GM18499 (cell line): ENCODE measurements around the gene MAPK10.
"Not testable (repeated sequence)": the region's sequence is repeated elsewhere in the genome, so short reads cannot be mapped to it uniquely, and the experiment has no call there.

ENCODE experiments used
- ATAC-seq: cut with Tn5 transposase; IDR thresholded peaks from one replicate; pipeline ENCODE4 v1.9.1; 2021; ENCODE audit warnings: moderate number of reproducible peaks; ENCODE audit not compliant: insufficient read depth, unreplicated experiment

The MAPK10 gene

DNA sequence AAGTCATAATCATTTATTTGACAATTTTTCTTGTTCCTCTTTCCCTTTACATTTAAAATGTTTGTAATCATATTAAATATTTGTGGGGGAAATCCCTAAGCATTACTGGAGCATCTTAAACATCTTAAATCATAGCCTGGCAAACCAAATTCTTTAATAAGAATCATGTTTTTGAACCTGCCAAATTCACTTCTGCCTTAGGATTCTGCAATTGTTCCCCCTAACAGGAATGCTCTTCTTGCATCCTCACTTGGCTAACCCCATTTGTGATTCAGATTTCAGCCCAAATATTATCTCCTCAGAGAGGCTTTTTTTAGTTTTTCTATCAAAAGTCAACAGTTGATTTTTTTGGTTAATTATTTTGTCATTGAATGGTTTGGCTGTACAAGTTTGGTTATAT lies 241.1 kb downstream of the MAPK10 start:
- ATAC-seq = no peak

DNA sequence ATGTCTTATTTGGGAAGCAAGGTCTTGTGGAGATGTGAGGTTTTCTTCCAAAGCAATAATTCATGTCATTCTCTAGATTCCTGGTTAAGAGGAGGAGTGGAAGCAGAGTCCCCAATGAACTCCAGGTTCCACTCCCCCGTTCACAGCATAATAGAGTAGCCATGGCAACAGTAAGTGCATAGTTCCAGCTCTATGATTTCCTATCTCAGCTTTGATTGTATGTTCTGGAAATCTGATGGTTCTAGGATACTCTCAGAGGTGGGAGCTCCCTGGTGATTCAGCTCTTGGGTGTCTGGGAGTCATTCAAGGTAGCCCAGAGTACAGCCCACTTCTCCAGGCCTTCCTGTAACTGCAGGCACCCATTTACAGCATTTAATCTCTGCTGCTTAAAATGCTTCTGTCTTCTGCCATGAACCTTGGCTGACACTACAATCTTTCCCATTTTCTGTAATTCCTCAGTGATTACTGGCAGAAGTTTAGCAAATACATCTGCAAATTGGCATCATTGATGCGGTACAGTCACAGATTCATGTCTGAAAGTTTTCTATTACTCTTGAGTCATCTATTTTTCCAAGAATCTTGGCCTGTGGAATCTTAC lies 242.0 kb downstream of the MAPK10 start:
- ATAC-seq = no peak

DNA sequence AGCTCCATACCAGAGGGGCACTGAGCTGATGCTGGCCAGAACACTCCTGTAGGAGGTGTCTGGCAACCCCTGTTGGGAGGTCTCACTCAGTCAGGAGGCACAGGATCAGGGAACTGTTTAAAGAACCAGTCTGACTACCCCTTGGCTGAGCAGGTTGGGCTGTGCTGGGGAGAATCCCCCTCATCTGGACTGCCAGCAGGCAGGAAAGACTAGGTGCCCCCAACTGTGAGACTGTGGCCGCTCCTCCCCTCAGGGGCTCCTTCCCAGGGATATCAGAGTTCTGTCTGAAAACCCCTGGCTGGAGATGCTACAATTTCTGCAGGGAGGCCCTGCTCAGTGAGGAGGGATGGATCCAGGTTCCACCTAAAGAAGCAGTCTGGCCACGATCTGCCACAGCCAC lies 245.3 kb downstream of the MAPK10 start:
- ATAC-seq = no peak

DNA sequence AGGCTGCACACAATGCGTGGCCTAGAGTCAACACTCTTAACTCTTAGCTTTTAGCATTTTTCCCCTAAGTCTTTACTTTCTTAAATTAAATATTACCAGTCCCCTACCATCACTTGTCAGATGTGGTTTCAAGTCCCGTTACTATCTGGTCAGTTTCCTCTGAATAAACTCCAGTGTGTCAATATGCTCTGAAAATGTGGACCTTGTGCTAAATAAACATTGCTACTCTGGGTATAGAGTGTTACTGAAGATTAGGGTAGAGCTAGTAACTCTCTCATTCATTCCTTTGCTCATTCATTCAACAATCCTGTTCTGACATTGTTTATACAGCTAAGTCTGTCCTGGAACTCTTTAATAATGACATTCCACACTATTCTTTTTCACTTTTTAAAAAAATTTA lies 251.0 kb downstream of the MAPK10 start:
- ATAC-seq = no peak

DNA sequence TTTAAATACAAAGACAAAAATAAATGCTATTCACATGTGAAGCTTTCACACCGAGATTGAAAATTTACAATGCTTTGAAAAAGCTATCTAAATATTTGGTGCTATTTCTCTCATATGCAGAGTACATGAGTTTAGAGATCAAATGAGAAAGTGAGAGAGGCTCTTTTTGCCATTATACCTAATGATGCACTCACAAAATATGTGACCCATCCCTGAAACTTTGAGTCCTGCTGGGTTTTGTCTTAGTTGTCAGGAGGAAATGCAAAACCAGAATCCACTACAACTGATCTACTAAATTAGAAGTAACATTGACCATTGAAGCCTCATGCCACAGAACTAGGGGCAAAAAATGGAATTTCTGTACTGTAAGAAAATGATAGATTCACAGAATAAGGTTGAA lies 251.7 kb downstream of the MAPK10 start:
- ATAC-seq = no peak

DNA sequence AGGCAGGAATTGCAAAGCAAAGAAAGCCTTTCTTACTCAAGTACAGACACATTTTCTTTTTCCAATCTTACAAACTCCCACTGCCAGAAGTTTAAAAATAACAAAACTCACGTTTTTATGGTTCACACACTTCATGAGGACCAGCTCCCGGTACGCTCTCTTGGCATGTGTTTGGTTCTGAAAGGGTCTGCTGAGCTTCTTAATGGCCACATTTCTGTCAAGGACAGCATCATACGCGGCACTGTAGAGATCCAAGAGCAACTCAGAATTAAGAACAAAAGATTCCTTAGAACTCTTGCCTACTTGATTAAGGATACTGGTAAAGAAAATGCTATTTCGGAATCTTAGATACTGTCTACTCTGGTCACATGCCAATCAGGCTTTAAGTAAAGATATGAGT lies 252.7 kb downstream of the MAPK10 start:
- no peak for ATAC-seq

DNA sequence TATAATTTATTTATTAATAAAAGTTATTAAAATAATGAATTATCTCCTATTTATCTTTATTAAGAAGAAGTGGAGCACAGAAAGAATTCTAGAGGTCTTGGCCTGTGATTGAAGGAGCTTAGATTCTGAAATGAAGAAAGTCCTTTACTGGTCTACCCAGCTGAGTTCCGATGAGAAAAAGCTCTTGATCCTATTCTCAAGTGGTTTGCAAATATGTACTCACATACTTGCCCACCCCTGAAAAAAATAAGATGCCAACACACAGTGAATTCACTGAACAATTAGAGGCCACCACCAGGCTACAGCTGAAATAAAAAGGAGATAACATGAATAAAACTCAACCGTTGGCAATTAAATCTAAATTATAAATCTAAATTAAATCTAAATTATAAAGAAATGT lies 253.4 kb downstream of the MAPK10 start:
- no peak for ATAC-seq

DNA sequence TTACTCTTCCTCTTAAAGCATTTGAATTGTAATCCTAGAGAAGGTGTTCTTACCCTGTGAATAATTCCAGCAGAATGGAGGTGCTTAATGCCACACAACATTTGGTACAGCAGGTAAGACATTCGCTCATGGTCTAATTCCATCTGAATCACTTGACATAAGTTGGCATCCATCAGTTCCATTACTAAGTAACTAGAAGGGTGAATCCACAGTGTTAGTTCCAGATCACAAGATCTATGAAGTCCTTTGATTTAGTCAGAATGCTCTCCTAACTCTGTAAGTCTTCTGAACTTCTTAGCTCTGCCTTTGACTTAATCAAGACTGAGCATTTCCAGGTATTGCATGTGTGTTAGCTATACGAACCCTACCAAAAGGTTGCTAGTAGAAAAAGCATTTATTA lies 258.0 kb downstream of the MAPK10 start:
- no peak for ATAC-seq

DNA sequence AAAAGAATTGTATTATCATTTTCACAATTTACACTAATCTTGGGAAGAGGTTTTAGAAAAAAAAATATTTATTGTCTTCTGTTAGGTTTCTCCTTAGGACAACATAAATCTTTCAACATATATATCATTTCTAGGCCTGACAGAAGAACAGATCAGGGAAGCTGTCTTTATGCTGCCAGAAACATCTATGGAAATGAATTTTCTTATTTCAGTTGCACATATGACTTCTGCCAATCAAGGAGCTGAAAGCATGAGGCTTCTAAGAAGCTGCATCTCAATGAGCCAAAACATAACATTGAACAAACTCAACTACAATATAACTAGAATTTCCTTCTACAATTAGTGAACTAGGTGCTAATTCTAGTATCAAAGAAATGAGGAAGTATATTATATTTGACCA lies 258.4 kb downstream of the MAPK10 start:
- no peak for ATAC-seq

DNA sequence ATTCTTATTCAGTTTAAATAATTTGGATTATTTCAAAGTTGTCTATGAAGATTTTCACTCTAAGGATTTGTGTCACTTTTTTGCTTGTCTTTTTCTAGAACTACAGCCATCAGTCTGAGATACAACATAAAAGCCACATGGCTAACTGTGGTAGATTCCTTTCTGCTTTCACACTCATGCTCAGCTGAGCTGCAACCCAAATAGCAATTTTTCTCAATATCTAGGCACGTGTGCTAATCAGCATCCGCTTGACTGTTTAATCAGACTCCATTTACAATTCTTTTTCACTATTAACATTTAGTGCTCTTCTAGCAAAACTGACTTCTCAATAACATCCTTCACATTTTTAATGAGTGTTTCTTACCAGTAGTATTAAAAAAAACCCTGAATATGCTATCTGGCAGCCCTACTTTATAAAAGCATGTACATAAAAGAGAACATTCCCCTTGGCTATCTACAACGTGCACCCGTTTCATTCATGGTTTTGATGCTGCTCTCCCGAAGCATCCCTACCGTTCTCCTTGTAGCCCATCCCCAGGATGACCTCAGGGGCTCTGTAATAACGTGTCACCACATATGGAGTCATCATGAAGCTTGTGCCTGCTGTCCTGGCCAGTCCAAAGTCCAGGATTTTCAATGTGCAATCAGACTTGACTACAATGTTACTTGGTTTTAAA lies 259.2 kb downstream of the MAPK10 start:
- ATAC-seq = no peak

DNA sequence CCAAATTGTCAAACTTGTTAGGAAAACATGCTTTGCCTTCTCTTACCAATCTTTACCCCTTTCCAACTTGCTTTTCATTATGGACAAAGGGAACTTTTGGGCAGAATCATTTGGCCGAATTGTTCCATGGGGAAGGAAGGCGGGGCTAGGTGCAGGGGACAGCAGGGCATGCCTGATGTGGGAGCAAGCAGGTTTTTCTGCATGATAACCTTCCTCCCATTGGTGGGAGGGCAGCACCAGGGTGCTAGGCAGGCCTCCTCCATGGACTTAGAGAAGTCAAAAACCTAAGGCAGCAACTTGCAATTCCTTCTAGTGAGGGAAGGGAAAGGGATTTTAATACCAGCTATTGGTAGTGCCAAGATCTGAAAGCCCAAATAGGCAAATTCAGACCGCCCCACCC lies 260.5 kb downstream of the MAPK10 start:
- no peak for ATAC-seq

DNA sequence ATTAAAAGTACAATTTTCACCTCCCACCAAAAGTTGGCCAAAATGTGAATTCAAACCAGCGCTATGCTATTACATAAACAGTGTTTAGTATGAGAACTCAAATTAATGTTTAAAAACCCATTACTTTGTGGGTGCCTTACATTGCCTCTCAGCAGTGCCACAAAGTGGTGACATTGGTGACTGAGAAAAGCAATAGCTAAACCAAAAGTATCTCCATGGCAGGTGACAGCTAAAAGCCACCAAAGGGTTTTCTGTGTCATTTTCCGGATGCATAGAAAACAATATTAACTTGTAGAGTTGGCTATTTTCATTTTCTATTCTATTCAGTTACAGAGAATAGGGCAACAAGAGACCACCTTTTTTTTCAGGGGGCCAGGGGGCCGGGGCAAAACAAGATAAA lies 261.2 kb downstream of the MAPK10 start:
- no peak for ATAC-seq

DNA sequence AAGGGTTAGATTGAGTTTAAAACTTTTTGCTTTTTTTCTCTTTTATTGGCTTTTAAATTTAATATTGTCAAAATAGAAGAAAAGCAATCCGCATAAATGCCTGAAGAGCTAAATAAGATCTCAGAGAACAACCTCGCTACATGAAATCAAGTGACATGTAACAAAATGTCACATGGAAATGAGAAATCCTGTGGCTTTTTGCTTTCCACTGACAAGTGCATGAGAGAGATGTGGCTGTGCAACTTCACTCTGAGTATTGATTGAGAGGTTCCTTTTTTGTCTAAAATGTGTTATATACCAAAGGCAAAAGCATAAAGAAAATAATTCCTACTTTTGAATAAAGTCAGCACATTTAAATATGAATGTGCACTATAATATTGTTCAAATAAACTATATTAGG lies 263.5 kb downstream of the MAPK10 start:
- ATAC-seq = no peak

DNA sequence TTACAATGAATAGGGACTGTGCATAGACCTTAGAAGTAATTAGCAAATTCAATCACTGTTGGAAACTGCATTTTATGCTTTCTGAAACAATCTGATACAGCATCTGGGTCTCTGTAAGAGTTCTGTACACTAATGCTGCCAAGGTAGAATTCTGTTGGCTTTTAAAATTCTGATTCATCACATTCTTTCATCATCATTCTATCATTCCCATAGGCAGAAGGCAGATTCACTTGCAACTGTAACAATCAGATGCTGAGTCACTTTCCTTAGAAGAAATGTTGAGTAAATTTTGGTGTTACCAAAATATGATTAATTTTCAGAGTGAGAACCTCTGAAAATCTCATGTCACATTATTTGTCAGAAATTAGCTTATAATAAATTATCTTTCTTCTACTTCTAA lies 267.2 kb downstream of the MAPK10 start:
- no peak for ATAC-seq

DNA sequence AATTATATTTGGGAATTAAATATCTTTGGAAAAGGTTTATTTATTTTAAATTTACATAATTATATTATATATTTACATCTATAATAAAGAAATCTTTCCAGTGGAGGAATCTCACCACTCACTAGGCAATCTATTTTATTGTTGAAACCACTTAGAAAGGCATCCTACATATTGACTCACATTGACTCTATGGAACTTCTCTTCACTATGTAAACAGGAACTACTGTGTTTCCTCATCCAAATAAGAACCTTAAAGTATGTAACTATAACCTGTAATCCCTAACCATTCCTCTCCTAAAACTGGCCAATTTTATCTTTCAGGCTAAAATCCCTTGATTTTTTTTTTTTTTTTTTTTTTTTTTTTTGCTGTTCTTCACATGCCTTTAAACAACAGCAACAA lies 268.7 kb downstream of the MAPK10 start:
- ATAC-seq = no peak

DNA sequence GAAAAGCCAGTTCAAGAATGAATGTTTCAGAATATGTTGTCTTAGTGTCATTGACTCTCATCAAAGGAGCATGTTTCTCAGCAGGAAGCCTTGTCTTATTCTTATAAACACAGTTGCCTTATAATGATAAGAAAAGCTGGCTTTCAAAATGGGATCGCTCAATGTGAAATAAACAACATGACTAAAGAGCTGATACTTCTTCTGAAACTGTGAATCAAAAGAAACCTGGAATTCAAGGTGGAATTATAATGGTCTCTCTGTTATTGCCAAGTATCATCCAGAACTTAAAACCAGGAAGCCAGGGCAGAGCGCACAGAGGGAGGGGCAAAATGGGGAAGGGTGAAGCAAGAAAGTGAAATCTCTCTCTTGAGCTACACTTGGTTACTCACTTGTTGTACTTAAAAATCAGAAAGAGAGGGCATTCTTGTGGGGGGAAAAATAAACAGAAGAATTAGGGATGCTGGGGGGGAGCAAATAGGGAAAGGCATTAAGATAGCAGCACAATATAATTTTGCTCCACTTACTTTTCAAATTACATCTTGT lies 270.0 kb downstream of the MAPK10 start:
- ATAC-seq = no peak

DNA sequence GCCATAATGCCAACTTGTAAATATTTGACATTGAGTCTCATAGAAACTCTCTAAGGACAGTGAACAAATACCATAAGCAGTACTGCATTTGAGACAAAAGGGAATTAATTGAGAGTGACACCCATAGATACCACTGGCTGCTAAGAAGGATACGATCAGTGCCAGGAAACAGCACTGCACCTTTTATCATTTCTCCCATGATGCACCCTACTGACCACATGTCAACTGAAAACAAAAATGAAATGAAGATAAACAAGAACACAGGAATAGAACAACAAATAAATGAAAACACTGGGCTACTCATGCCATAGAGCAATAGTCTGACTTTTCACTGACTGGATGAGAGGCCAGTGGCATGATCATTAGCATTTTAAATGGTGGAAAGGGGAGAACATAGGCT lies 270.8 kb downstream of the MAPK10 start:
- ATAC-seq = no peak

DNA sequence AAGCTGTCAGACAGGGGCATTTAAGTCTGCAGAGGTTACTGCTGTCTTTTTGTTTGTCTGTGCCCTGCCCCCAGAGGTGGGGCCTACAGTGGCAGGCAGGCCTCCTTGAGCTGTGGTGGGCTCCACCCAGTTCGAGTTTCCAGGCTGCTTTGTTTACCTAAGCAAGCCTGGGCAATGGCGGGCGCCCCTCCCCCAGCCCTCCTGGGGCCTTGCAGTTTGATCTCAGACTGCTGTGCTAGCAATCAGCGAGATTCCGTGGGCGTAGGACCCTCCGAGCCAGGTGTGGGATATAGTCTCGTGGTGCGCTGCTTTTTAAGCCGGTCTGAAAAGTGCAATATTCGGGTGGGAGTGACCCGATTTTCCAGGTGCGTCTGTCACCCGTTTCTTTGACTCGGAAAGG lies 284.1 kb downstream of the MAPK10 start:
- not testable (repeated sequence) for ATAC-seq

DNA sequence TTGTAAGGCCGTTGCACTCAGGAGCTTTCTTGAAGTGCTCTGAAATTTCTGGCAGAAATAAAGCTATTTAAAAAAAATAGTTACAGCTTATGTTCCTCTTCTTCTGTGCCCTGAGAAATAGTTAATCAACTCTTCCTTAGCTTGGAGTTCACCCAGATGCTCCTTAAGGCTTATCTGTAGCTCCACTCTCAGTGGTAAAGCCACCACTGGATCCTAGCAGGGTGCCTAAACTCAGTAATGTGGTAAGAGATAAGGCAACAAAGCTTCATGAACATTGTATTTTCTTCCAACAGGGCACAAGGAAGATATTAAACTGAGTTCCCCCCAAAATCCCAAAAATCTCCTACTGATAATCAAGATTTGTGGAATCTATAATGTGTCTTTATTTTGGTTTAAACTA lies 299.5 kb downstream of the MAPK10 start:
- ATAC-seq = no peak

DNA sequence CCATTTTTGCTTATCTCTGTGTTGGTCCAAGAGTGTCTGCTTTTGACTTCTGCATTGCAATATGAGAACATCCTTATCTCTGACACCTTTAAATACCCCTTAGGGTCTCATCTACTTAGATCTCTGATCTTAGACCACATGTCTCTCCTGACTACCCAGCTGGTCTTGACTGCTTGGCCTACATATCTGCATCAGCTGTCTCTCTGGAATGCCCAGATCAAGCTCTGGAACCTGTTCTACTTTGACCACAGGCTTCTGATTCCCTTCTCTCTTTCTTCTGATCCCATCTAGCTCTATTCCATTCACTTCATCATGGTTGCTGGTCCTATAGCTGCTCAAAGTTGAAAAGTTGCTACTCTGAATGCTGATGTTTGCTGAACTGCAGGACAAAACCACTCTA lies 301.2 kb downstream of the MAPK10 start:
- ATAC-seq = no peak

DNA sequence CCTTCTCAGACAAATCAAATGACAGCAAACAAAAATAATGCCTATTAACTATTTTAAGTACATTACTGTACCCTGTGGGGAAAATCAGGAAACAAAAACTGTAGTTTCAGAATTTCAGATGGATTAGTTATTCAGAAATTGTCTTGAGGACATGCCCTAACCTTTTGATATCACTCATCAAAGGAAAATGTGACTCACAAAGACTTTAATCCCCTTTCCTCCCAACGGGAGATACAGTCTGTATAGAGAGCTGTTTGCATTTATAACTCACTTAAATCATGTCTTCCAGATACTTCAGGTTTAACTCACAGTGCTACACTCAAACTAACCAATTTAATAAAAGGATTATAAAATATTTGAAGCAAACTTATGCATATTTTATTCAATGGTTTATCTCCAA lies 304.0 kb downstream of the MAPK10 start:
- ATAC-seq = no peak
